ENCODE results near the gene PCSK4.

The PCSK4 gene

DNA sequence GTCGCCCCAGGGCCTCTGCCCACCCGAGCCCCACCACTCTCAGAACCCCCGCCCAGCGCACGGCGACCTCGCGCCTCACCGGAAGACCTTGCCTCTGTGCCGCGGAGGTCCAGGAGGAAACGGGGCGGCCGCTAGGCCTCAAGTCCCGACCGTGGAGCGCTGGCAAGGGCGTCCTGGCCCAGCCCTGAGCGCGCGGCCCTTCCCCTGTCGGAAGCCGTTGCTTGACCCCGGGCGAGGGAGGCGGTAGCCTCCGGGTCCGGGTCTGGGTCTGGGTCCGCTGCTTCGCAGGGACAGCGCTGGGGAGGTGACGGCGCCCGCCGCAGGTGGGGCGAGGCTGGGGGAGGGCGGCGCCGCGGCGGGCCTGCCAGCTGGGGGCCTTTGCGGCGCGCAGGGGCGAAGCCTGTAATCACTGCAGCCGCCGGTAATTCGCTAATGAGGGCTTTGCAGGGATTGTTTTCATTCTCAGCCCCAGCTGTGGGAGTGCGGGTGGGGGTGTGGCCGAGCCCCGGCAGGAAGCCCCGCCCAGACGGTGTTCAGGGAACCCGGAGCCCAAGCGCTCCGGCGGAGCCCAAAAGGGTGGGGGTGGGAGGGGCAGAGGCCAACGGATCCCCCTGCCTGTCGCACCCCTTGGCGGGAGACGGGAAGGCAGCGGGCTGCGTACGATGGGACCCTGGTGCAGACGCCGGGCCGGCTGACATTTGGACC lies 19.7 kb downstream of the PCSK4 start:
- no peak for DNase-seq (ENCODE audit: low spot score)

DNA sequence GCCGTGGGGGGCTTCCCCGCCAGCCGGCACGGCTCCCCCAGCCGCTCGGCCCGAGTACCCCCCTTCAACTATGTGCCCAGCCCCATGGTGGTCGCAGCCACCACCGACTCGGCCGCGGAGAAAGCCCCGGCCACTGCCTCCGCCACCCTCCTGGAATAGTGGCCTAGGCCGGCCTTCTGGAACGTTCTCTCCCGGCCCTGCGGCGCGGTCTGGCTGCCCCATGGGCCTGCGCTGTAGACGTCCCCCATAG lies 20.2 kb downstream of the PCSK4 start:
- no peak for DNase-seq (ENCODE audit: low spot score)

DNA sequence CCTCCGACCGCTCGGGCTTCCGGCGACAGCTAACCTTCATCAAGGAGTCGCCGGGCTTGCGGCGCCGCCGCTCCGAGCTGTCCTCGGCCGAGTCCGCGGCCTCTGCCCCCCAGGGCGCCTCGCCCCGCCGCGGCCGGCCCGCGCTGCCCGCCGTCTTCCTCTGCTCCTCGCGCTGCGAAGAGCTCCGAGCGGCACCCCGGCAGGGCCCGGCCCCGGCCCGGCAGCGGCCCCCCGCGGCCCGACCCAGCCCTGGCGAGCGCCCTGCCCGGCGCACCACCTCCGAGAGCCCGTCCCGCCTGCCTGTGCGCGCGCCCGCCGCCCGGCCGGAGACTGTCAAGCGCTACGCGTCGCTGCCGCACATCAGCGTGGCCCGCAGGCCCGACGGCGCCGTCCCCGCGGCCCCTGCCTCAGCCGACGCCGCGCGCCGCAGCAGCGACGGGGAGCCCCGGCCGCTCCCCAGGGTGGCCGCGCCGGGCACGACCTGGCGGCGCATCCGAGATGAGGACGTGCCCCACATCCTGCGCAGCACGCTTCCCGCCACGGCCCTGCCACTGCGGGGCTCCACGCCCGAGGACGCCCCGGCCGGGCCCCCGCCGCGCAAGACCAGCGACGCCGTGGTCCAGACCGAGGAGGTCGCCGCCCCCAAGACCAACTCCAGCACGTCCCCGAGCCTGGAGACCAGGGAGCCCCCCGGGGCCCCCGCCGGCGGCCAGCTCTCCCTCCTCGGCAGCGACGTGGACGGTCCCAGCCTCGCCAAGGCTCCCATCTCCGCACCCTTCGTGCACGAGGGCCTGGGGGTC lies 20.7 kb downstream of the PCSK4 start:
- no peak for DNase-seq (ENCODE audit: low spot score)

- DNase-seq (ENCODE audit: low spot score) = no peak
Observed at GRCh38 chr19:1468821-1469254, 21.3 kb downstream of the PCSK4 start.

DNA sequence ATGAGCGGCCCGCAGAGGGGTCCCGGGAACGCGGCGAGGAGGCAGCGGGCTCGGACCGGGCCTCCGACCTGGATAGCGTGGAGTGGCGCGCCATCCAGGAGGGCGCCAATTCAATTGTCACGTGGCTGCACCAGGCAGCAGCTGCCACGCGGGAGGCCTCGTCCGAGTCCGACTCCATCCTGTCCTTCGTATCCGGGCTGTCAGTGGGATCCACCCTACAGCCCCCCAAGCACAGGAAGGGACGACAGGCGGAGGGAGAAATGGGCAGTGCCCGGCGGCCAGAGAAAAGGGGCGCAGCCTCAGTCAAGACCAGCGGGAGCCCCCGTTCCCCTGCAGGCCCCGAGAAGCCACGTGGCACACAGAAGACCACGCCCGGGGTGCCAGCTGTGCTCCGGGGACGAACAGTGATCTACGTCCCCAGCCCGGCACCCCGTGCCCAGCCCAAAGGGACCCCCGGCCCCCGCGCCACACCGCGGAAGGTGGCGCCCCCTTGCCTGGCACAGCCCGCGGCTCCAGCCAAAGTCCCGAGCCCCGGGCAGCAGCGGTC lies 21.8 kb downstream of the PCSK4 start:
- no peak for DNase-seq (ENCODE audit: low spot score)

- no peak for DNase-seq (ENCODE audit: low spot score)
Observed at GRCh38 chr19:1467490-1468273, 22.5 kb downstream of the PCSK4 start.

DNA sequence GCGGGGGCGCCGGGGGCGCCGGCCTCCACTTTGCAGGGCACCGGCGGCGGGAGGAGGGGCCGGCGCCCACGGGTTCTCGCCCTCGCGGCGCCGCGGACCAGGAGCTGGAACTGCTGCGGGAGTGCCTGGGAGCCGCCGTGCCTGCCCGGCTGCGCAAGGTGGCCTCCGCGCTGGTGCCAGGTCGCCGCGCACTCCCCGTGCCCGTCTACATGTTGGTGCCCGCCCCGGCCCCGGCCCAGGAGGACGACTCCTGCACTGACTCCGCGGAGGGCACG lies 23.0 kb downstream of the PCSK4 start:
- DNase-seq (ENCODE audit: low spot score) = no peak

DNA sequence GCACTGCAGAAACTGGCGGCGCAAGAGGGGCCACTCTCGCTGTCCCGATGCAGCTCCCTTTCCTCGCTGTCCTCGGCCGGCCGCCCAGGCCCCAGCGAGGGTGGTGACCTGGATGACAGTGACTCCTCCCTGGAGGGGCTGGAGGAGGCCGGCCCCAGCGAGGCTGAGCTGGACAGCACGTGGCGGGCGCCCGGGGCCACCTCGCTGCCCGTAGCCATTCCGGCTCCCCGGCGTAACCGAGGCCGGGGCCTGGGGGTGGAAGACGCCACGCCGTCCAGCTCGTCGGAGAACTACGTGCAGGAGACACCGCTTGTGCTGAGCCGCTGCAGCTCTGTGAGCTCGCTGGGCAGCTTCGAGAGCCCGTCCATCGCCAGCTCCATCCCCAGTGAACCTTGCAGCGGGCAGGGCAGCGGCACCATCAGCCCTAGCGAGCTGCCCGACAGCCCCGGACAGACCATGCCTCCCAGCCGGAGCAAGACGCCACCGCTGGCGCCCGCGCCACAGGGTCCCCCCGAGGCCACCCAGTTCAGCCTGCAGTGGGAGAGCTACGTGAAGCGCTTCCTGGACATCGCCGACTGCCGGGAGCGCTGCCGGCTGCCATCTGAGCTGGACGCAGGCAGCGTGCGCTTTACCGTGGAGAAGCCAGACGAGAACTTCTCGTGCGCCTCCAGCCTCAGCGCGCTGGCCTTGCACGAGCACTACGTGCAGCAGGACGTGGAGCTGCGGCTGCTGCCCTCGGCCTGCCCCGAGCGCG lies 23.5 kb downstream of the PCSK4 start:
- no peak for DNase-seq (ENCODE audit: low spot score)

GRCh38 chr19:1466018-1466460 lies 24.1 kb downstream of the PCSK4 start:
- no peak for DNase-seq (ENCODE audit: low spot score)

DNA sequence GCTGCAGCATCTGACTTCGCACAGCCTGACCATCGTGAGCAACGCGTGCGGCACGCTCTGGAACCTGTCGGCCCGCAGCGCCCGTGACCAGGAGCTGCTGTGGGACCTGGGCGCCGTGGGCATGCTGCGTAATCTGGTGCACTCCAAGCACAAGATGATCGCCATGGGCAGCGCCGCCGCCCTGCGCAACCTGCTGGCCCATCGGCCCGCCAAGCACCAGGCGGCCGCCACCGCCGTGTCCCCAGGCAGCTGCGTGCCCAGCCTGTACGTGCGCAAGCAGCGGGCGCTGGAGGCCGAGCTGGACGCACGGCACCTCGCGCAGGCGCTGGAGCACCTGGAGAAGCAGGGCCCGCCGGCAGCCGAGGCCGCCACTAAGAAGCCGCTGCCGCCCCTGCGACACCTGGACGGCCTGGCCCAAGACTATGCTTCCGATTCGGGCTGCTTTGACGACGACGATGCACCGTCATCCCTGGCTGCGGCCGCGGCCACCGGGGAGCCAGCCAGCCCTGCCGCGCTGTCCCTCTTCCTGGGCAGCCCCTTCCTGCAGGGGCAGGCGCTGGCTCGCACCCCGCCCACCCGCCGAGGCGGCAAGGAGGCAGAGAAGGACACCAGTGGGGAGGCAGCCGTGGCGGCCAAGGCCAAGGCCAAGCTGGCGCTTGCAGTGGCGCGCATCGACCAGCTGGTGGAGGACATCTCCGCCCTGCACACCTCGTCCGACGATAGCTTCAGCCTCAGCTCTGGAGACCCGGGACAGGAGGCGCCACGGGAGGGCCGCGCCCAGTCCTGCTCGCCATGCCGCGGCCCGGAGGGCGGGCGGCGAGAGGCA lies 24.7 kb downstream of the PCSK4 start:
- no peak for DNase-seq (ENCODE audit: low spot score)

- DNase-seq (ENCODE audit: low spot score) = no peak
Observed at GRCh38 chr19:1461862-1462261, 28.3 kb downstream of the PCSK4 start.

DNA sequence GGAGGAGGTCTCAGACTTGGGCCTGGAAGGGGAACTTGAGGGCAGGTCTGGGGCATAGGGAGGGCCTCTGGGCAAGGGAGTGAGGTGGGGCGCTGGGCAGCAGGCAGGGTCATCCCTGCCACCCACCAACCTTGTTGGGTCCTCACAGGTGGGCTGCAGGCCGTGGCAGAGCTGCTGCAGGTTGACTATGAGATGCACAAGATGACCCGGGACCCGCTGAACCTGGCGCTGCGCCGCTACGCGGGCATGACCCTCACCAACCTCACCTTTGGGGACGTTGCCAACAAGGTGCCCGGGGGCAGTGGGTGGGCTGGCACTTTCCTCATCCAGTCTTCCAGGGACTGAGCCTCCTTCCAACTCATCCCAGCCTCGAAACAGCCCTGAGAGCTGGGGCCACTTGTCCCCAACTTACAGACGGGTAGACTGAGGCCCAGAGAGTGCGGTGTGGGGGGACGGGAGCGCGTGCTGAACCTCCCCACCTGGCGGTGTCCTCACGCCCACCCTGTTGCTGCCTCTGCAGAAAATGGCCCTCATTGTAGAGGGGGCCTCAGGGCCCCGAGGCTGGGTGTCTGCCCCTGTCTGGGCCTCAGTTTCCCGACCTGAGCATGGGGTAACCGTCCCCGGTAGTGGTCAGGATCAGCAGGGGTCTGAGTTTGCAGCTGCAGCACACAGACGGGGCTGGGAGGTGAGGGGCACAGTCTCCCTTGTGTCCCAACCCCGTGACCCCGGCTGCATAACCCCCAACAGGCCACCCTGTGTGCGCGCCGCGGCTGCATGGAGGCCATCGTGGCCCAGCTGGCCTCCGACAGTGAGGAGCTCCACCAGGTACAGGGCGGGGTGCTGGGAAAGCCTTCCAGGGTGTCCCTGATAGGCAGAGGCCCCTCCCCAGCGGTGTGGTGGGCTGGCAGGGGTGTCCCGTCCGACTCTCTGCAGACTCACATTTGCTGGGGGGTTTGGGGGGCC lies 29.8 kb downstream of the PCSK4 start:
- DNase-seq (ENCODE audit: low spot score) = no peak

DNA sequence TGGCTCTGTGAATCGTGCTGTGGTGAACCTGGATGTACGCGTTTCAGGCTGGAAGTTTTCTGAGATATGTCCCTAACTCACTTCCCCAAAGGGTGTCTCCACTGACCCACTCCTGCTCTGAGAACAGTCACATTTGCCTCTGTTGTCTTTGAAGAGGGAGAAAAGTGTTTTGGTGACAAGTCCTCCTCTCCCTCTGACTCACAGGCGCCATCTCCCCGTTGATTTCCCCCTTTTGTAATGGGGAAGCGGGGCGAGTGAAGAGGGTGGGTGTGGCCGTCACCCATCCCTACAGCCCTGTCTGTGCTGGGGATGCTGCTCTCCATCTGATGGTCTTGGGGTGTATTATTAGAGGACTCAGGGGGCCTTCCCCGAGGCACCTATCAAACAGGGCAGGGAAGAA lies 30.7 kb downstream of the PCSK4 start:
- DNase-seq (ENCODE audit: low spot score) = no peak

DNA sequence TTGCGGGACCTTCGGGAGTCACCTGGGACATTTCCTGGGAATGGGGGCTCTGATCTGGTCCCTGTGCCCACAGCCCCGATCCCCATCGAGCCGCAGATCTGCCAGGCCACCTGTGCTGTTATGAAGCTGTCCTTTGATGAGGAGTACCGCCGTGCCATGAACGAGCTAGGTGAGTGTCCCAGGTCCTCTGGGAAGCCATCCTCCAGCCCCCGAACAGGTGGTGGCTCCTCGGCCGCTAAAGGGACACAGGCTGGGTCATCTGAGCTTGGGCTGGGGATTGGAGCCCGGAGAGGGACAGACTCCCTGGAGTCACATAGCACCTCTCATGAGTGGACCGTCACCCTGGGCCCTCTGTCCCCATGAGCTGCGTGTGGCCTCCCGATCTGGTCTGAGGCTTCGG lies 32.3 kb downstream of the PCSK4 start:
- DNase-seq (ENCODE audit: low spot score) = no peak

- no peak for DNase-seq (ENCODE audit: low spot score)
Observed at GRCh38 chr19:1457031-1457739, 33.0 kb downstream of the PCSK4 start.

GRCh38 chr19:1456121-1456900 lies 33.8 kb downstream of the PCSK4 start:
- DNase-seq (ENCODE audit: low spot score) = no peak

- peak; percentile 93 for DNase-seq (ENCODE audit: low spot score)
Observed at GRCh38 chr19:1455336-1456120, 34.6 kb downstream of the PCSK4 start.

DNA sequence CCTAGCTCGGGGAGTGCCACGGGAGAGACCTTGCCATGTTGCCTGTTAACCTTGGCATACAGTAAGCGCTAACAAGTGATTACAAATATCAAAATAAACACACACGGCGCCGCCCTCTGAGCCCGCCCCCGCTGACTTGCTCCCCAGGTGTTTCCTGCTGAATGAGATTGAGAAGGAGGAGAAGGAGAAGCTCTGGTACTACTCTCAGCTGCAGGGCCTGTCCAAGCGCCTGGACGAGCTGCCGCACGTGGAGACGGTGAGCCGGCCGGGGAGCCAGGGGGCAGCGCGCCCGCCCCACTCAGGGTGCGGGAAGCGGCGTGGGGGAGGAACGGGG lies 35.2 kb downstream of the PCSK4 start:
- DNase-seq (ENCODE audit: low spot score) = peak; percentile 20

Data from hematopoietic multipotent progenitor cell treated with erythropoietin and hydrocortisone succinate and interleukin-3 and kit ligand, for 17 days (in vitro differentiated cells).